DMS 273 (cell line): ENCODE data around the gene IGFBP5.

Experiments
- DNase-seq: peaks from one replicate; lab custom pipeline; 2025; ENCODE audit not compliant: unreplicated experiment; lab: John Stamatoyannopoulos, UW

The IGFBP5 gene

DNA sequence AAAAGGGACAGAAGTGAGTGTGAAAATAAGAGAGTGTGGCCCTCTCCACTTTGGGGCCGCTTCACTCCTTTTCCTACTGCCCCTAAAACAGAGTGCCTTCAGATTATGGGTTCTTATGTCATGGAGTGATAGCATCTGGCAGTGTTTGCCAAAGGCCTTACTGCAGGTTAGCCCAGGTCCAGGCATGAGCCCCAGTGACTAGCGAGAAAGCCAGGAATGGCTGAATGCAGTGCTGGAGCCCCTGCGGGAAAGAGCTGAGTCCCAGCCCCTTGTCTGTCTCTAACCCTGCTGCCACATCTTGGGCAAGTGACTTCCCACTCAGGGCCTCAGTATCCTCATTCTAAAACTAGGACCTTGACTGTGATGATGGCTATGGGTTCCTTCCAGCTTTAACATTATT lies 6.0 kb downstream of the IGFBP5 start:
- DNase-seq: peak; percentile 38

DNA sequence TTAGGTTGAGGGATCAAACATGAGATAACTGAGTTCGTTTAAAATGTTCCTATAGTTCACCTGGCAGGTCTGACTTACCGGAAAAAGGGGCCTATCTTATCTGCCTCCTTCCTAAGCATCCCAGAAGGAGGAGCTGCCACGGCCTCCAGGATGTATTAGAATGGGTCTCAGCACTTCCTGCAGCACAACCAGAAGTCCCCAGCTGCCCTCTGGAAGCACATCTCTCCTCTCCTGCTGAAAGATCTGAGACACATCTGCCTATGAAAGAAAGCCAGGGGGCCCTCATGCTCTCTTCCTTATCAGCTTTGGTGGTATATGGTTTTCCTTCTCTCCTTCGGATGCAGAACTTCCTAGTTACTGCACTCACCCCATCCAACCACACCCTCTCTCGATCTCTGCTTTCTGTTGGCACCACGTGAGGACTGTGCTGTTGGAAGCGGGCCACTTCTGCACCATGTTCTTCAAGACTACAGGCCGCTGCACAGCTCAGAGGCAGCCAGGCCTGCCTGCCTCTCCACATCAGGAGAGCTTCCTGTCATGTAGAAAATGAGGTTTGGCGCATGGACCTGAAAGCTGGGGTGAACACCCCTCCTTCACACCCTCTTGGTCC lies 6.5 kb downstream of the IGFBP5 start:
- peak; percentile 49 for DNase-seq

DNA sequence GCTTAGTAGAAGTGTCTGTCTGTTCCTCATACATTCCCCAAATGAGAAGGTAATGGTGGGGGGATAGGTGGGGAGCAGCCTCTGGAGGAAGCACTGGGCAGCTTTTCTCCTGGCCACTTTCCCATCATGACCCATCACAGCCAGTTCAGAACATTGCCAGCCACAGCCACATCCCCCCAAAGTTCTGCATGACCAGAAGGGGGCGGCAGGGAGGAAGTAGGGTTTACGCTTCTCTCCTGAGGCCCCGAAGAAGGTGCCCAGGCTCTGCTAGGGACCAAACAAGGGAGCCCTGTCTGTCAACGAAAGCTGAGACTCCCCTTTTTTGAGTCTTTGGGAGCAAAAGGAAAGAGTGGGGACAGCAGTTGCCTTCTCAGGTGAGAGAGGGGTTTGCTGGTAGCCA lies 7.7 kb downstream of the IGFBP5 start:
- peak; percentile 34 for DNase-seq

DNA sequence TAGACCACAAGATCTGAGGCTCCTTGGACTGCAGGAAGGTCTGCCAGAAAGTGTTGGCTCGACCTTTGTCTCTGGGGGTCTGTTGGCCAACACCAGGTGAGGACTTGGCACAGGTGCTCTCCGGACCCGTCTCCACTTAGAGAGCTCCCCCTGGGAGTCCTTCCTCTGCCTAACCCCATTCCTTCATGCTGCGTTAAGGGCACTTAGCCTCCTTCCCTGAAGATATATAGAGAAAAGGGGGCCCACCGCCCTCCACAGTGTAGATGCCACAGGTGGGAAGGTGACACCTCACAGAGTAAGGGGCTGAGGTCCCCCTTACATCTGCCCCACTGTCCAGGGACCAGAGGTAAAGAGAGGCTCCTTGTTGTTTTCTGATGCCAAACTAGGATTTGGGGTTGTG lies 8.2 kb downstream of the IGFBP5 start:
- no peak for DNase-seq

DNA sequence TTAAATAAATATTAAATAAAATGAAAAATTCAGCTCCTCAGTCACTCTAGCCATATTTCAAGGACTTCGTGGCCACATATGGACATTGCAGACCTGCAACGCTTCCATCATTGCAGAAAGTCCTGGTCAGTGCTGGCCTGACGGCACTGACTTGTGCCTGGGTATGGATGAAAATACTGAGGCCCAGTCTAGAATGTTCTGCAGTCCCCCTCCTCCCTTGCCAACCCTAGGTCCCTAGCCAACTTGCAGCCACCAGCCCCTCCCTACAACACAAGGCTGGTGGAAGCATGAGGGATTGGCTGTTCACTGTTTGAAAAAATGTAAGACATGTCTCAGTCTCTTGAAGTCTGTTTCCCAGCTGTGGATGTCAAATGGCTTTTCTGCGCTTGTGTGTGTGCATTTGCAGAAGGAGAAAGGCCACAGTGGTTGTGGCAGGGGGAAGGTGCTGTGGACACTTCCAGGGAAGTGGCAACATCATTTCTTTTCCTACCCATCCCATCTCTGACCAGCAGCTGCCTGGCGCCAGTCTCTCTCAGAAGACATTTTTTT lies 9.9 kb downstream of the IGFBP5 start:
- DNase-seq: no peak

DNA sequence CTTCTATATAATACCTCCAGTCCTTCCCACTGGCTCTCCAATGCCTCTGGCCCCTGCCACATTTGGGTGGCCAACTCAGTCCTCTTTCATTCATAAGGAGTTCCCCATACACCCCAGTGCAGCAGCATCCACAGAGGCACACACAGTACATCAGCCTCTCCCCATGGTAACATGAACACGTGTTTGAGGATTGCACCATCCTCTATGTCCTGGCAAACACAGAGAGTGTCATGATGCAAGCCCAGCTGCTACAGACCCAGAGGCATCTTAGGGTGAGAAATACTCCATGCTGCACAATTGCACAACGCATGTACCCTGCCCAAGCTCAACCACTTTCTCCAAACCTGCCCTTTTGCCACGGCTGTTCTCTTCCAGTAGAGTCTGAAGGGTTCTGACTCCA lies 11.5 kb downstream of the IGFBP5 start:
- peak; percentile 74 for DNase-seq

DNA sequence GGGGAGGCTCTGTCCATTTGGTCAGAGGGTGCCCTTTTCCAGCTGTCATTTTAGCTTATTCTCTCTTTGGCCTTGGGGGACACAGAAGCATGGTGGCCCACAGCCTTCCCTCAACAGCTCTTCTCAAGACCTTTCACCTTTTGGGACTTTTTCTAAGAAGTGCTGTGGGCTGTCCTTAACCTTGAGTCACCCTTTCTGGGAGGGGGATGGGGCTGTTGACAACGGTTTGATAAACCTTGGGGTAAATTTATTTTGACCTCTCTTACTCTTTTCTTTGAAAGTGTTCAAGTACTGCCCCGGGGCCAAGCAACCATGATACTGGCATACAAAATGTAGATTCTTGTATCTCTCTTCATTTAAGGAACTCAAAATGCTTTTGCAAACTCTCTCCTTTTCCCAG lies 13.7 kb downstream of the IGFBP5 start:
- DNase-seq: no peak

DNA sequence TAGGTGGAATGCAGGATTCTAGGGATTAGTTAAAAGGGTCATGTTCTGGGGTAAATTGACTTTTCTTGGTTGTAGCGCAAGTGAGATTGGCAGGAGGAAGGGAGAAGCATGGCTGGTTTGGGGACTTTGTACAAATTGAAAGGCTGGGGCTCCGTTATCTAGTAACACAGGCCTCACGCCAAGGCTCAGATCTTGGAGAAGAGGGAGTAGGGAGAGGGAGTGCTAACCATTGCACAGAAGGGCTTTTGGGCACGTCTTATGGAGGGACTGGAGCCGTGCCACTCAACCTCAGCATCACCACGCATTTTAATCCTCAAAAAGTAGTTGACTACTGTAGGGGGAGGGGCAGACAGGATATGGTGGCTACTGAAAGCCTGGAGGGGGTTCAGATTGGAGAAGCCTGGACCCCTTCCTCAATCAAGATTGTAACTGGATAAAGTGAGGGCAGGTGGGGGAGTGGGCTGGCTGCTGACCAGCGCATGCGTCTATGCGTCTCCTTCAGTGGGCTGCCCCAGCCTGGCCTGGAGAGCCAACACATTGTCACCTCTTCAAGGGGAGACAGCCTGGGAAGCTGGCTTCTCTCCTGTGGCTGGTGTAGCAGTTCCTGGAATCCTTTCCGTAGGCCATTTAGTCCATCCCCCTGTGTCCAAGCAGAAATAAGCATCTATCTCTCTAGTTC lies 14.3 kb downstream of the IGFBP5 start:
- no peak for DNase-seq

DNA sequence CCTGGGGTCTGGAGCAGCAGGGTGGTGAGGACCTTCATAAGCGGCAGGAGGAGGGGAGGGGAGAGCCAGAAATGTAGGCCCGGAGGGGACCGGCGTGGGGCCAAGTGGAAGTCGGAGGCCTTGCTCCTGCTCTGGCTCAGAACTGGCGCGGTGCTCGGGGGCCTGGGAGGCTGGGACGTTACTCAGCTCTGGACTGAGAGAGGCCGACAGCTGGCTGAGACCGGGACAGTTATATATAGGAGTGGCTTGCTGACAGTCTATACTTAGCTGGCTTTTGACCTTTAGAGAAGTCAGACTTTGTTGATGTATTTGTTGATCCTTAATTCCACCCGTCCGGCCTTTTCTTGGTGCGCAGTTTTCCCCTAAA lies 15.7 kb downstream of the IGFBP5 start:
- no peak for DNase-seq

DNA sequence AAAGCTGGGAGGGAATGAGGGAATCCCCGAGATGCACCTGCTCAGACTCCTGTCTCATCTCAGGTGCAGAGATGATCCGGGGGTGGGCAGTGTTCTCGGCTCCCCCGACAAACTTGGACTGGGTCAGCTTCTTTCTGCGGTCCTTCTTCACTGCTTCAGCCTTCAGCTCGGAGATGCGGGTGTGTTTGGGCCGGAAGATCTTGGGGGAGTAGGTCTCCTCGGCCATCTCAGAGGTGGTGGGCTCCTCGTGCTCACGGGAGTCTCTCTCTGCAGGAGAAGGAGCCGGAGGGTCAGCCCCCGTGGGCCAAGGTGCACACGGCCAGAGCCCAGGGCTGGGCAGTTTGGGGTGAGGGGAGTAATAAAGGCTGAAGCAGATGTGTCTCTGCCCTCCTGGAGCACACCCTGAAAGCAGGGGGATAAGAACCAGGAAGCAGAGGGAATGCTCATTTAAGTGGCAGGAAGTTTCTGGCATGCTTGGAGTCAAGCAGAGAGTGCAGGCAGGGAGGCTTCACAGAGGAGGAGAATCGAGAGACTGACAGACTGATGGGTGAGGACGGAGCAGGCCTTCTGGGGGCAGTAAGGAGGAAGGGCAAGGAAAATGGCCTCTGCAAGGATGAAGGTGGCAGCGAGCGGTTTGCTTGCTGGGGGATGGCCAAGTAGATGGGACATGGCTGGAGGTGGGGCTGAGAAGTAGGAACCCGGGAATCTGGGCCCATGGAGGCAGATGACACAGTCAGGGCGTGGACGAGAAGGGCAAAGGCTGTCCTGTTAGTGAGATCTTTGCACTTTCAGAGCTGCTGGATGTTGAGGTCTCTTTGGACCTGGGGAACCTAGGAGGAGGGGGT lies 16.3 kb downstream of the IGFBP5 start:
- DNase-seq: no peak

DNA sequence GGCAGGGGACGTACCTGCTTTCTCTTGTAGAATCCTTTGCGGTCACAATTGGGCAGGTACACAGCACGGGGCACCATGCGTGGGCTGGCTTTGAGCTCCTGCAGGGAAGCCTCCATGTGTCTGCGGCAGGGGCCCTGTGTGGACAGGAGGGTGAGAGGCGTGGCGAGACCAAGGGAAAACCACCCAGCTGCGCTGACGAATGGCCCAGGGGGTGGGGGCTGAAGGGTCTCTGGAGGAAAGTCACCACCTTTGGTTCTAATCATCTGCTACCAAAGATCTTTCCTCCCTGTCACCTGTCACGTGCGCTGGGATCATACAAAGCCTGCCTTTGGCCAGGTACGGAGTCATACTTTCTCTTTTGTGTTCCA lies 17.3 kb downstream of the IGFBP5 start:
- DNase-seq: no peak

DNA sequence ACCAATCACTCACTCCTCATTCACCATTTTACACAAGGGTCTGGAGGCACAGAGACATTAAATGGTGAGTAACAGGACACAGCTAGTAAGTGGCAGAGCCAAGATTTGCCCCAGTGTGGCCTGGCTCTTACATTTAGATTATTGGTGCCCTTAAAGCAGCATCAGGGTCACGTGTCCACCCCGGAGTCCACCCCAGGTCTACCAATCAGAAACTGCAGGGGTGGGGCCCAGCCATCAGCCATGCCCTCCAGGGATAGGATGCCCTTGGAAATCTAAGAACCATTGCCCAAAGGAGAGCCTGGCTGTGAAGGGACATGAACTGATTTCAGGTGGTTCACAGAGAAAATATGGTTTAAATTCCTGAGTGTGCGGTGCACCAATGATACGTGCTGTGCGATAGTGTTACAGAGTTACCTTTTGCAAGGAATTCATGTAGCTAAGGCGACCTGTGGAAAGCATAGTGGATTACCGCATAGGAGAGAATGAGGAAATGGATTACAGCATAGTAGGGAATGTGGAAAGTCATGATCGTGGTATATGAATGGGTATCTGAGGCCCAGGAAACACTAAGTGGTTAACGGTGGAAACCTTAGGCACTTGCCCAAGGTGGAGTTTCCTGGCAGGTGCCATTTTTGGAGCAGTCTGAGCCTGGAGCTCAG lies 17.8 kb downstream of the IGFBP5 start:
- DNase-seq: no peak

DNA sequence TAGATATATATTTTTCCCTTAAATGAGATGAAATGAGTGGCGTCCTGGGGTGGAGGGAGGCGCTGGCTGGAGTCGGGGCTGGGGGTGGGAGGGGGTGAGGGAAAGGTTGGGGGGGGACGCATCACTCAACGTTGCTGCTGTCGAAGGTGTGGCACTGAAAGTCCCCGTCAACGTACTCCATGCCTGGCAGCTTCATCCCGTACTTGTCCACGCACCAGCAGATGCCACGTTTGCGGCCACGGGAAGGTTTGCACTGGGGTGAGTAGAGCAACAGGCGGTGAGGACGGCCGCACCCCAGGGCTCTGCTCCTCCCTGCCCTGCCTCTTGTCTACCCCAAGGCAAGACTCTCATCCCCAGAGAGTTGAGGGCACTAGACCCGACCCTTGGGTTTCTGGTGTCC lies 18.7 kb downstream of the IGFBP5 start:
- DNase-seq: no peak

DNA sequence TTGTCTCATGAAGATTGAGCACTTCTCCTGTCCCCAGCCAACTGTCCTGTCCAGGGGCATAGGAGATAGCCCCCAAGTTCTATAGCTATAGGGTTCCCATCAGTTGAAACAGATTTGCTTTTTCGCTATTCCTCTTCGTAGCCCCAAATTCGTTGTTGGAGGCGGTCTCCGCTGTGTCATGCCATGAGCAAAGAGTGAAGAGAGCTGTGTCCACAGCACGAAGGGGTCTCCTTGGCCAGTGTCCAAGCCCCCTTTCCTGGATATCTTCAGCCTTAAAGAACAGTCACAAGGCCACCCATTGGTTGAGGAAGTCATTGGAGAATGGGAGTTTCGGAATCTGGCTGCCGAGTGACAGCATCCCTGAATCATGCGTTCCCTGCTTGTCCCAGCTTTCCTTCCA lies 21.0 kb downstream of the IGFBP5 start:
- DNase-seq: no peak

DNA sequence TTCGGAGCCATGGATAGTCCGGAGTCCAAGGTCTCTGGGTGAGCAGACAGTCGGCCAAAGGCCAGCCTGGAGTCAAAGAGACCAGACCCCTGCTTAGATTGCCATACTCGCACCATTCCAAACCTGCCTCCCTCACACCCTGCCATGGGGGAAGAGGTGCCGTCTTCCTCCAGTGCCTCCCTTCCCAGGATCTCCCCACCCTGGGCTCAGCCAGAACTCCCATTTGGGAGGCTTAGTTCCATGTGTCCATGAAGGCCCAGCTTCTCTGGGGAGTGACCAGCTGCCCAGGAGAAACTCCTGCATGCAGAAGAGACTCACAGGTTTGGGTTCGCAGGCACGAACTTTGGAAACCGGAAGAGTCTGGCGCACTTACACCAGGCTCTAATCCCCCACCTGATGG lies 21.7 kb downstream of the IGFBP5 start:
- DNase-seq: no peak

DNA sequence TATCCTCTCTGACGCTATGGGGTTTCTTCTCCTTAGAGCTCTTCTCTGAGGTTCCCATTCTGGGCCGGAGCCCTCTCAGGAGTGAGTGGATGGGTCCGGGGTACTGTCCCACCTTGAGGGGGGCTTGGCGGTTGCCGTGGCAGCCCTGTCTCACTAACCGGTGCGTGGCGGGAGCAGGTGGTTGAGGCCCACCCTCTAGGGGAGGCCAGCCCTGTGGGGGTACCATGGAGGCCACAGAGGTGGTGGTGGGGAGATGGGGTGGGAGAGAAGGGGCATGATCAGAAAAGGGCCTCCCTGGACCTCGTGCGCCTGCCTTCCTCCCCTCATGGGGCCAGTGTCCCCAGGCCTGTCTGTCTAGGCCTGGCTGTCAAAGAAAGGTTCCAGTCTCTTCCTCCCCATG lies 22.3 kb downstream of the IGFBP5 start:
- no peak for DNase-seq

DNA sequence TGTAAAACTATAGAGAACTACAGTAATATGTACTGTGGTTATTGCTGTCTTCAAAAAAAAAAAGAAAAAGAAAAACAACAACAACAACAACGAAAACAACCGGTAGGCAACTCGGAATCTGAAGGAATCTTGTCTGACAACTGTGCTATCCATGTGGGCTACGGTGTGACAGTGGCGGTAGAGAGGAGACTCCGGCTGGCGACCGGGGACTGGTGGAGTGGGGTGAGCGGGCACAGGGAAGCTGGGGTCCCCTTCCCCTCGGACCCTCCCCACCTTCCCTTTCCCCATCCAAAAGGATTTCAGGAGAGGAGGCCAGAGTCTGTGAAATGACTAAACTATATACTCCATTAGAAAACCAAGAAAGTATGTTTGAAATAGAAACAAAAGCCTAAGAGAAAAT lies 22.9 kb downstream of the IGFBP5 start:
- no peak for DNase-seq

DNA sequence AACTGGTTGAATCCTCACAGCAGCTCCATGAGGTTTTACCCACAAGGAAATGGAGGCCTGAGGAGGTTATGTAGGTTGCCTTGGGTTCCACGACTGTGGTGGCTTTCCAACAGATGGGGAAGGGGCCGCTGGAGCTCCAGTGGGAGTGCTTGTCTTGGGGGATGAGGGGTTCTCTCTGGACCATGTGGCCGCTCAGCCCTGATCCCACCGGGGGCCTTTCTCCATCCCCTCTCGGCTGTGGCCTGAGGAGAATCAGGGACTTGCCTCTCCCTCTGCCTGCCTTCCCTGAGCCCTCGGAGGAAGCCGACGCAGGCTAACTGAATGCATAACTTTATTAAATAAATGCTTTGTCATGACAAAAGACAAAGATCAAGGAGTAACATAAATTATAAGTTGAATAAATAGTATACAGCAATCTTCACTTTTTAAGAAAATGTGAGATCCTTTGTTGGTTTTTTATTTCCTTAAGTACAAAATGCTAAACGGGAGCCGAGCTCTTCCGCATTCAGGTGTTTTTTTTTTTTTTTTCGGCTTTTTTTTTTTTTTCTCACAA lies 23.5 kb downstream of the IGFBP5 start:
- DNase-seq: no peak

DNA sequence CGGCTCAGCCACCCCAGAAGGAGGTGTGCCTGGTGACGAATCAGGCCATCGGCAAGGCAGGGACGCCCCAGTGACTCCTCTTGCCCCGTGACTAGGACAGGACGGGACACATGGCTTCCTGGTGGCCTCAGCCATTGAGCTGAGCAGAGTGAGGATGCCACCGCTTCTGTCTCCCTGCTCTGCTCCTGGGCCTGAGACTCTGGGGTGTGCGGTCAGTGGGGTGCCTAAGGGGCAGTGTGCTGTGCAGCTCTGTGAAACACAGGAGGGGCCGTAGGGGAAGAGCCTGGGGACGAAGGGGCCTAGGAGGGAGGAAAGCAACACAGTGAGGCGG lies 24.3 kb downstream of the IGFBP5 start:
- no peak for DNase-seq

DNA sequence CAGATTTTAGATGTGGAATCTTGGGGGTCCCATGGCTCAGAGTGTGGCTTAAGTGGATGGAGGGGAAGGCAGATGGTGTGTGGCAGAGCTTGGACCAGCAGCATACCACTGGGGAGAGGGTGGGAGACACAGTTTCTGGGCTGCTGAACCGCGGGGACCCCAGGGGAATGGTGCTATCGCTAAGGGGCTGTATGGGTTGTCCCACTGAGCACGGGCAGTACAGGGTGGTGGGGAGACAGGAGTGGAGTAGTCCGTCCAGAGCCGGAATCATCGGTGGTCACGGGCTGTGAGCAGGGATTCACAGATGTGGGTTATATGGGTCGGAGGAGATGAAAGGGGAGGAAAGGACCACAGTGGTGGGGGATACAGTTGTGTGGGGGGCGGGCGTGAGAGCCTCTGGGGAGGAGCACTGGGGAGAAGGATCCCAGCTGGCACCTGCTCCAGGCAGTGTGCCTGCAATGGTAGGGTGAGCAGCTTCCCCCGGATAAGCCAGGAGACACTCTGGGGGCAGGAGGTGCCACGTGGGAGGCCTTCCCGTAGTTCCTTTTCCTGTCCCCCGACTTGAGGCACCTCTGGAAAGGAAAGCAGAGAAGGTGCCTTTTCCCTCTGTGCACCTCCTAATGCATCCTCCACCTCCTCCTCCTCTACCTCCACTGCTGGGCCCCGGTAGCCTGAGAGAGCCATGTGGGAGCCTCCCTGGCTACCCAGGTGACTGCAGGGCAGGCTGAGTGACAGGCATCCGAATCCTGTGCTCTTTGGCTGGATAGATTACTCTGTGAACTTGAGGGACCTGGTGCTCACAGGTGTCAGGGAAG lies 24.9 kb downstream of the IGFBP5 start:
- no peak for DNase-seq
